Neural cell (in vitro differentiated cells): Measurements from ENCODE around the gene PYDC2. TPM values are rescaled to one million over a fixed set of nuclear protein-coding genes. Genes with fewer than 3 reads are reported as not detected.

Source experiments
- H2AFZ ChIP-seq: fragments of 200-600, 300-800 bp; sonication (generic), shearing (Covaris generic); 2 replicates; pipeline ENCODE4 v1.6.0; 2014; ENCODE audit warnings: low read depth, mild to moderate bottlenecking, antibody characterized with exemption, low read length, moderate library complexity
- H3F3A ChIP-seq: fragments of 200-600 bp; shearing (Covaris generic); 2 replicates; pipeline ENCODE4 v1.6.1; 2016; ENCODE audit warnings: mild to moderate bottlenecking, moderate library complexity, mixed read lengths, antibody characterized with exemption, low read length; ENCODE audit not compliant: insufficient read depth, poor library complexity, severe bottlenecking
- H3K27ac ChIP-seq: fragments of 200-600, 300-800 bp; sonication (generic), shearing (Covaris generic); 2 replicates; pipeline ENCODE4 v1.5.1; 2014; ENCODE audit warnings: mild to moderate bottlenecking, low read length, moderate library complexity
- H3K27me3 ChIP-seq: fragments of 300-800, 200-600 bp; sonication (generic), shearing (Covaris generic); 2 replicates; pipeline ENCODE4 v1.6.0; 2014; ENCODE audit warnings: mild to moderate bottlenecking, low read depth, low read length, moderate library complexity; ENCODE audit not compliant: insufficient read depth
- H3K36me3 ChIP-seq: fragments of 300-800, 200-600 bp; sonication (generic), shearing (Covaris generic); 2 replicates; pipeline ENCODE4 v1.5.1; 2014; ENCODE audit warnings: mild to moderate bottlenecking, antibody characterized with exemption, low read length, moderate library complexity; ENCODE audit not compliant: insufficient read depth
- H3K4me2 ChIP-seq: fragments of 300-800, 200-600 bp; sonication (generic), shearing (Covaris generic); 2 replicates; pipeline ENCODE4 v1.6.0; 2014; ENCODE audit warnings: mild to moderate bottlenecking, low read length
- H3K4me3 ChIP-seq: fragments of 300-800, 200-600 bp; sonication (generic), shearing (Covaris generic); 2 replicates; pipeline ENCODE4 v1.5.1; 2014; ENCODE audit warnings: mild to moderate bottlenecking, low read length, moderate library complexity
- H3K79me2 ChIP-seq: fragments of 200-600 bp; shearing (Covaris generic); replicated peaks from 2 replicates; pipeline ENCODE4 v1.6.0; 2014; ENCODE audit warnings: mild to moderate bottlenecking, low read length, moderate library complexity; ENCODE audit not compliant: insufficient read depth
- H3K9ac ChIP-seq: fragments of 300-800, 200-600 bp; sonication (generic), shearing (Covaris generic); 2 replicates; pipeline ENCODE4 v1.6.1; 2016; ENCODE audit warnings: mild to moderate bottlenecking, low read length, mixed read lengths
- H3K9me2 ChIP-seq: fragments of 200-600 bp; shearing (Covaris generic); 2 replicates; pipeline ENCODE4 v1.6.1; 2016; ENCODE audit warnings: mild to moderate bottlenecking, low read length, mixed read lengths; ENCODE audit not compliant: insufficient read depth
- H3K9me3 ChIP-seq: fragments of 200-600, 300-800 bp; sonication (generic), shearing (Covaris generic); 2 replicates; pipeline ENCODE4 v1.6.1; 2016; ENCODE audit warnings: mild to moderate bottlenecking, mixed run types, low read length, moderate library complexity, mixed read lengths
- H4K20me1 ChIP-seq: fragments of 200-600 bp; shearing (Covaris generic); 2 replicates; pipeline ENCODE4 v1.6.1; 2016; ENCODE audit warnings: mild to moderate bottlenecking, mixed run types; ENCODE audit not compliant: insufficient read depth
- EP300 ChIP-seq: fragments of 450-650 bp; conservative IDR thresholded peaks from 2 replicates; pipeline ENCODE4 v1.6.1; 2014; ENCODE audit warnings: antibody characterized with exemption, mild to moderate bottlenecking, moderate library complexity; ENCODE audit not compliant: poor library complexity, severe bottlenecking
- EZH2 ChIP-seq: fragments of 200-600, 300-800 bp; shearing (Covaris generic), sonication (generic); IDR thresholded peaks from 2 replicates; pipeline ENCODE4 v1.6.1; 2014; ENCODE audit warnings: antibody characterized with exemption, low read length, borderline replicate concordance, mild to moderate bottlenecking; ENCODE audit not compliant: insufficient read depth, poor library complexity, severe bottlenecking
- MXI1 ChIP-seq: fragments of 450-650 bp; conservative IDR thresholded peaks from 2 replicates; pipeline ENCODE4 v1.6.1; 2014; ENCODE audit warnings: antibody characterized with exemption, mild to moderate bottlenecking; ENCODE audit not compliant: poor library complexity, severe bottlenecking
- POLR2AphosphoS5 ChIP-seq: IDR thresholded peaks from 2 replicates; pipeline ENCODE4 v1.6.1; 2012
- RAD21 ChIP-seq: fragments of 450-650 bp; conservative IDR thresholded peaks from 2 replicates; pipeline ENCODE4 v1.6.1; 2014; ENCODE audit warnings: antibody characterized with exemption, mild to moderate bottlenecking, moderate library complexity
- REST ChIP-seq: IDR thresholded peaks from 2 replicates; pipeline ENCODE4 v1.6.1; 2012; ENCODE audit warnings: borderline replicate concordance
- SMC3 ChIP-seq: fragments of 450-650 bp; conservative IDR thresholded peaks from 2 replicates; pipeline ENCODE4 v1.6.1; 2014; ENCODE audit warnings: antibody characterized with exemption, mild to moderate bottlenecking, moderate library complexity; ENCODE audit not compliant: poor library complexity
- TAF1 ChIP-seq: IDR thresholded peaks from 2 replicates; pipeline ENCODE4 v1.6.1; 2012; ENCODE audit warnings: low read depth
- polyA plus RNA-seq: library from polyadenylated mRNA; depleted of rRNA; stranded (reverse); fragments of >200 nt; gene quantifications from 2 replicates; pipeline ENCODE4 v1.2.3, GENCODE V29; 2014
- TF ChIP-seq, protein P1 (sequence below): fragments of 450-650 bp; IDR thresholded peaks from 2 replicates; pipeline ENCODE4 v1.5.1; 2014; ENCODE audit warnings: antibody characterized with exemption, mild to moderate bottlenecking, moderate library complexity; ENCODE audit not compliant: poor library complexity, severe bottlenecking

Gene PYDC2
- polyA plus RNA-seq, 1 donor from 2014 or later = not detected

- Histone ChIP-seq H3K79me2 (no peaks in the 10 kb centered on the region), H3K9ac (no peak overlapping the region), H3K4me2 (no peak overlapping the region), H2AFZ (no peak overlapping the region), H3K27me3 (no peaks in the 10 kb centered on the region), H3K9me2 (no peaks in the 10 kb centered on the region), H3K4me3 (no peak overlapping the region), H4K20me1 (no peaks in the 10 kb centered on the region), H3K9me3 (no peaks in the 10 kb centered on the region), H3K36me3 (no peaks in the 10 kb centered on the region), H3K27ac (no peak overlapping the region), H3F3A (no peaks in the 10 kb centered on the region)
- no peak for TF ChIP-seq RAD21
- TF ChIP-seq SMC3 = no peak
- TF ChIP-seq REST = no peak
Observed at GRCh38 chr3:191434024-191434423, 26.9 kb upstream of the PYDC2 start.

- Histone ChIP-seq H3K4me3 (no peak overlapping the region), H3K27ac (no peak overlapping the region), H3K27me3 (no peaks in the 10 kb centered on the region), H3K36me3 (no peaks in the 10 kb centered on the region), H3K79me2 (no peaks in the 10 kb centered on the region), H3K9me3 (no peaks in the 10 kb centered on the region), H3F3A (no peaks in the 10 kb centered on the region), H3K9me2 (no peaks in the 10 kb centered on the region), H2AFZ (no peak overlapping the region), H4K20me1 (no peaks in the 10 kb centered on the region), H3K9ac (no peak overlapping the region), H3K4me2 (no peak overlapping the region)
- no peak for TF ChIP-seq EZH2
- TF ChIP-seq SMC3 = no peak
- TF ChIP-seq EP300 = no peak
- no peak for TF ChIP-seq POLR2AphosphoS5
- no peak for TF ChIP-seq RAD21
- TF ChIP-seq MXI1 = no peak
- TF ChIP-seq REST = no peak
- TF ChIP-seq, protein P1, sequence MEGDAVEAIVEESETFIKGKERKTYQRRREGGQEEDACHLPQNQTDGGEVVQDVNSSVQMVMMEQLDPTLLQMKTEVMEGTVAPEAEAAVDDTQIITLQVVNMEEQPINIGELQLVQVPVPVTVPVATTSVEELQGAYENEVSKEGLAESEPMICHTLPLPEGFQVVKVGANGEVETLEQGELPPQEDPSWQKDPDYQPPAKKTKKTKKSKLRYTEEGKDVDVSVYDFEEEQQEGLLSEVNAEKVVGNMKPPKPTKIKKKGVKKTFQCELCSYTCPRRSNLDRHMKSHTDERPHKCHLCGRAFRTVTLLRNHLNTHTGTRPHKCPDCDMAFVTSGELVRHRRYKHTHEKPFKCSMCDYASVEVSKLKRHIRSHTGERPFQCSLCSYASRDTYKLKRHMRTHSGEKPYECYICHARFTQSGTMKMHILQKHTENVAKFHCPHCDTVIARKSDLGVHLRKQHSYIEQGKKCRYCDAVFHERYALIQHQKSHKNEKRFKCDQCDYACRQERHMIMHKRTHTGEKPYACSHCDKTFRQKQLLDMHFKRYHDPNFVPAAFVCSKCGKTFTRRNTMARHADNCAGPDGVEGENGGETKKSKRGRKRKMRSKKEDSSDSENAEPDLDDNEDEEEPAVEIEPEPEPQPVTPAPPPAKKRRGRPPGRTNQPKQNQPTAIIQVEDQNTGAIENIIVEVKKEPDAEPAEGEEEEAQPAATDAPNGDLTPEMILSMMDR = no peak
- no peak for TF ChIP-seq TAF1
Observed at GRCh38 chr3:191435981-191436380, 25.0 kb upstream of the PYDC2 start.
